AG04450 (cell line): ENCODE results near the gene FRMD4A. TPM values are rescaled to one million over a fixed set of nuclear protein-coding genes. Genes with fewer than 3 reads are reported as not detected.

Source experiments
- CTCF ChIA-PET: fragments of 300-600, 350-600 bp; formaldehyde crosslinking; extraction: SDS; loops from one replicate; lab custom pipeline; 2022; ENCODE audit warnings: antibody characterized with exemption, inconsistent platforms; lab: Charles Lee
- POLR2A ChIA-PET: fragments of 350-600 bp; formaldehyde crosslinking; extraction: SDS; loops from one replicate; lab custom pipeline; 2021; ENCODE audit warnings: antibody characterized with exemption, inconsistent platforms; lab: Yijun Ruan, JAX
- DNase-seq: peaks from one replicate; pipeline ENCODE4 v3.0.0-alpha.2; 2011; ENCODE audit warnings: low read depth, low spot score
- H3K27ac ChIP-seq: one replicate; pipeline ENCODE4 v1.5.1; 2012; ENCODE audit warnings: low read depth, low read length, control low read depth
- H3K27me3 ChIP-seq: one replicate; pipeline ENCODE4 v1.6.0; 2012; ENCODE audit warnings: low read length; ENCODE audit not compliant: control insufficient read depth, insufficient read depth
- H3K4me3 ChIP-seq: 2 replicates; pipeline ENCODE4 v1.5.1; 2011; ENCODE audit warnings: mild to moderate bottlenecking, low read depth, low read length, control low read depth
- H3K9me3 ChIP-seq: 2 replicates; pipeline ENCODE4 v1.5.1; 2012; ENCODE audit warnings: low read length; ENCODE audit not compliant: control insufficient read depth, insufficient read depth
- polyA plus RNA-seq: library from polyadenylated mRNA; depleted of rRNA; stranded (reverse); fragments of >200 nt; gene quantifications from 2 replicates; pipeline ENCODE4 v1.2.3, GENCODE V29; 2011
- TF ChIP-seq, protein P1 (sequence below): IDR thresholded peaks from 2 replicates; pipeline ENCODE4 v1.5.1; 2011; ENCODE audit warnings: low read depth, low read length, control low read depth, inconsistent platforms

Gene FRMD4A
- polyA plus RNA-seq, 1 experiment = 45.7 TPM

DNA sequence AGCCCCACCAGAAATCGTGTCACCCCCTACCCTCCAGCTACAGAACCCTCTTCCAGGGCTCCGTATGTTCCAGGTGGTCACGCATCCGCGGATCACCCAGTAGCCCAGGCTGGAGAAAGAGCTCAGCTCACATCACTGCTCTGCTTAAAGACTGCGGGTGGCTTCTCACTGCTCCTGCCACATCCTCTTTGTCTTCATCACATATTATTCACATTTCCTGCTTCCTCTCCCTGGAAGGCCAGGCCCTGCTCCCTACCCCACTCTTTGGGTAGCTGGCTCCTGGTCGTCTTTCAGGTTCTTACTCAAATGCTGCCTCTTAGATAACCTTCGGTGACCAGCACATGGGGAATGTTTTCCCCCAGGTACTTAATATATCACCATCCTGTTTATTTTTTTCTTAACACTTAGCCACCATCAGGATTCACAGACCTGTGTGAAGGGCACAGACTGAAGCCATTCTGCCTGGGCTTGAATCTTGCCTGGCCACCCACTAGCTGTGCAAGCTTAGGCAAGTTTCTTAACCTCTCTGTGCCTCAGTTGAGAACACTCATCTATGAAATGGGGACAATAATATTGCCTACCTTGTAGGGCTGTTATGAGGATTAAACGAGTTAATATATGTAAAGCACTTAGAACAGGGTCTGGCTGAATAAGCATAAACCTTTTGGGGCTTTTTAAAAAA lies 436.2 kb downstream of the FRMD4A start:
- TF ChIP-seq, protein P1, sequence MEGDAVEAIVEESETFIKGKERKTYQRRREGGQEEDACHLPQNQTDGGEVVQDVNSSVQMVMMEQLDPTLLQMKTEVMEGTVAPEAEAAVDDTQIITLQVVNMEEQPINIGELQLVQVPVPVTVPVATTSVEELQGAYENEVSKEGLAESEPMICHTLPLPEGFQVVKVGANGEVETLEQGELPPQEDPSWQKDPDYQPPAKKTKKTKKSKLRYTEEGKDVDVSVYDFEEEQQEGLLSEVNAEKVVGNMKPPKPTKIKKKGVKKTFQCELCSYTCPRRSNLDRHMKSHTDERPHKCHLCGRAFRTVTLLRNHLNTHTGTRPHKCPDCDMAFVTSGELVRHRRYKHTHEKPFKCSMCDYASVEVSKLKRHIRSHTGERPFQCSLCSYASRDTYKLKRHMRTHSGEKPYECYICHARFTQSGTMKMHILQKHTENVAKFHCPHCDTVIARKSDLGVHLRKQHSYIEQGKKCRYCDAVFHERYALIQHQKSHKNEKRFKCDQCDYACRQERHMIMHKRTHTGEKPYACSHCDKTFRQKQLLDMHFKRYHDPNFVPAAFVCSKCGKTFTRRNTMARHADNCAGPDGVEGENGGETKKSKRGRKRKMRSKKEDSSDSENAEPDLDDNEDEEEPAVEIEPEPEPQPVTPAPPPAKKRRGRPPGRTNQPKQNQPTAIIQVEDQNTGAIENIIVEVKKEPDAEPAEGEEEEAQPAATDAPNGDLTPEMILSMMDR = no peak
- Histone ChIP-seq H3K9me3 (no peaks in the 10 kb centered on the region; the same call in 1 of the 2 replicates), H3K4me3 (no peak overlapping the region), H3K27ac (no peak overlapping the region), H3K27me3 (no peaks in the 10 kb centered on the region)
- POLR2A ChIA-PET = interaction anchor here (0.5 kb wide), 1 partner anchor 291 kb away, joined by 4 read pairs; no protein-coding TSS in a partner anchor
- CTCF ChIA-PET = interaction anchor here (1.0 kb wide), 1 partner anchor 199 kb away, joined by 4 read pairs; no protein-coding TSS in a partner anchor
- DNase-seq = no peak

DNA sequence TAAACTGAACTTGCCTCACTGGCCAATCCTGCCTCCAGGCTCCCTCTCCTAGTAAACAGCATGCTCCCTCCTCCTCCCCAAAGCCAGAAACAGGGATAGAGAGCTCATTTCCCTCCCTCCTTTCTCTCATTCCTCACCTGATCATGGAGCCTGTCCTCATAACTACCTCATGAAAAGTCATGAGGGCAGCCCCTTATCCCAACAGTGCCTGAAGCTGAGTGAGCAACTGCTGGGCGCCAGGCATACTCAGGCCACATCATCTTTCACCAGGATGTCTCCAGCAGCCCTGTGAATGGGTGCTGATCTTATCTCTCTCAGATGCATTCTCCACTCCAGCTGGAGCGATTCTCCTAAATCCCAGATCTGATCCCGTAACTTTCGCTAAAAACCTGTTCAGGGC lies 436.8 kb downstream of the FRMD4A start:
- TF ChIP-seq, protein P1 = no peak
- Histone ChIP-seq H3K9me3 (no peaks in the 10 kb centered on the region; the same call in 1 of the 2 replicates), H3K27me3 (no peaks in the 10 kb centered on the region), H3K4me3 (no peak overlapping the region), H3K27ac (peak overlapping the region; percentile 11)
- POLR2A ChIA-PET = no interaction called here
- CTCF ChIA-PET = no interaction called here
- no peak for DNase-seq

DNA sequence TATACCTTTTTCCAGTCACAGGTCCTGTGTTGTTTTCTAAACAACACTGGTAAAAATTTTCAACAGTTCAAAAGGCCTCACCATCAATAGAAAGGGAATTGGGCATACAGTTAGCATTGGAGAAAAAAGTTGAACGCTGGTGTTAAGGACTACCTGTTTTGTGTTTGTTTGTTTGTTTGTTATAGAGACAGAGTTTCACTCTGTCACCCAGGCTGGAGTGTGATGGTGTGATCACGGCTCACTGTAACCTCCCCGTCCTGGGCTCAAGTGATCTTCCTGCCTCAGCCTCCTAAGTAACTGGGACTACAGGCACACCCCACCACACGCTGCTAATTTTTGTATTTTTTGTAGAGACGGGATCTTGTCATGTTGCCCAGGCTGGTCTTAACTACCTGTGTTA lies 437.9 kb downstream of the FRMD4A start:
- H3K27ac ChIP-seq = no peak overlapping the region
- DNase-seq = no peak
- CTCF ChIA-PET = no interaction called here
- no peak overlapping the region for H3K4me3 ChIP-seq
- H3K27me3 ChIP-seq = no peaks in the 10 kb centered on the region
- TF ChIP-seq, protein P1 = no peak
- POLR2A ChIA-PET = no interaction called here
- no peaks in the 10 kb centered on the region; the same call in 1 of the 2 replicates for H3K9me3 ChIP-seq

DNA sequence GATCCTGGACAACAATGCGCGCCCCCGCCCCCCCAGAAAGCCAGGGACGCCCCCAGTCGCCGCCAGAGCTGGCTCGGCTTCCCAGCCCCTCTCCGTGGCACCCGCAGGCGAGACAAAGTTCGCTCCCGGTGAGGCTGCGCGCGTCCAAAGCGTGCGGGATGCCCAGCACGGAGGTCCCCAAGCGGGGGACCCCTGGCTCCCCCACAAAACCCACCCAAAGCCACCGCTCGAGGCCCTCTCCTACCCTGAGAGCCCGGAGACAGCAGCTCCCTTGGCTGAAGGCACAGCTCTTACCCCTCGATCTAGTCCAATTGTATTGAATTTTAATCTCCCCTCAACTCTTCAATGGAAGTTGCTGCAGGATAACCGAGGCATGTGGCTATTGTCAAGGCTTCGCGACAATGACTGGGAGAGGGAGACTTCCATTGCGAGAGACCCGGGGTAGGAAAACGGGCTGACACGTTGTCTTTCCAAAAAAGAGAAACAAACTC lies 438.7 kb downstream of the FRMD4A start:
- TF ChIP-seq, protein P1 = no peak
- no peak for DNase-seq
- POLR2A ChIA-PET = interaction anchor here (0.6 kb wide), 1 partner anchor 42 kb away, joined by 5 read pairs; no protein-coding TSS in a partner anchor

More for the DNA sequence above, 438.7 kb downstream of the FRMD4A start:
- Histone ChIP-seq H3K9me3 (no peaks in the 10 kb centered on the region; the same call in 1 of the 2 replicates), H3K27me3 (no peaks in the 10 kb centered on the region), H3K27ac (no peak overlapping the region), H3K4me3 (peak overlapping the region; percentile 57)
- CTCF ChIA-PET = interaction anchor here (1.4 kb wide), 1 partner anchor 202 kb away, joined by 3 read pairs; no protein-coding TSS in a partner anchor
